ENCODE data around the gene GUCD1. TPM values are rescaled to one million over a fixed set of nuclear protein-coding genes. Genes with fewer than 3 reads are reported as not detected.
"Not testable (repeated sequence)": the region's sequence is repeated elsewhere in the genome, so short reads cannot be mapped to it uniquely, and the experiment has no call there.

GUCD1 gene
- total RNA-seq, 1 donor, result 146 TPM

- Histone ChIP-seq H3K4me3 (ENCODE audit: insufficient read depth, low read length) (no peak overlapping the region), H3K27me3 (ENCODE audit: insufficient read depth, low read length) (no peaks in the 10 kb centered on the region), H4K20me1 (ENCODE audit: insufficient read depth, low read length) (no peaks in the 10 kb centered on the region), H3K9me3 (ENCODE audit: low read depth, low read length) (no peaks in the 10 kb centered on the region), H3K79me2 (ENCODE audit: insufficient read depth, low read length) (no peaks in the 10 kb centered on the region), H3K4me1 (ENCODE audit: insufficient read depth, low read length) (no peaks in the 10 kb centered on the region), H3K36me3 (ENCODE audit: insufficient read depth, low read length) (no peaks in the 10 kb centered on the region), H2AFZ (ENCODE audit: low read length) (no peak overlapping the region), H3K27ac (ENCODE audit: low read depth, low read length) (no peak overlapping the region), H3K4me2 (ENCODE audit: insufficient read depth, low read length) (no peak overlapping the region)
- TF ChIP-seq CTCF (IDR thresholded peaks at IDR 0.05; ENCODE audit: extremely low read depth, low read depth, low read length), result no peak
- peak; percentile 27 for DNase-seq (ENCODE audit: insufficient read length, low spot score, missing footprints)
These were observed 19.6 kb downstream of the GUCD1 start for GRCh38 chr22:24535348-24535747.

DNA sequence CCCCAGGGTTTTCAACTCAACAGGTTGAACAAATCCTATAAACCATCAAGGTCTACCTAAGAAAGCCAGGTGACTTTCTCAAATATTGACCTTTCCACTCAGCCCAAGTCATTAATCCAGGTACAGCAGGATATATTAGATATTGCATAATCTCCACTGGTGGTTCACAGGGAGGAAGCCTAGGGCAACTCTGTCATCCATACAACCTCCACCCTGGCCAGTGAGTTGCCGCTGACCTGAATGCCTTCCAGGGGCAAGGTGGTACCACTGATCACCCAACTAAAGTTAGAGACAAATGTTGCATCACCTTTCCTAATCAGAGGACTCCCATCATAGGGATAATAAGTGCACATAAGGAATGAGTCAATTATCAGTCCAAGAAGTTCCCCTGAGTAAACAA lies 22.9 kb downstream of the GUCD1 start:
- Histone ChIP-seq H3K27me3 (ENCODE audit: insufficient read depth, low read length) (no peaks in the 10 kb centered on the region), H3K4me1 (ENCODE audit: insufficient read depth, low read length) (no peaks in the 10 kb centered on the region), H3K4me3 (ENCODE audit: insufficient read depth, low read length) (no peak overlapping the region), H3K36me3 (ENCODE audit: insufficient read depth, low read length) (no peaks in the 10 kb centered on the region), H3K4me2 (ENCODE audit: insufficient read depth, low read length) (no peak overlapping the region), H2AFZ (ENCODE audit: low read length) (no peak overlapping the region), H3K27ac (ENCODE audit: low read depth, low read length) (no peak overlapping the region), H4K20me1 (ENCODE audit: insufficient read depth, low read length) (no peaks in the 10 kb centered on the region), H3K9me3 (ENCODE audit: low read depth, low read length) (no peaks in the 10 kb centered on the region), H3K79me2 (ENCODE audit: insufficient read depth, low read length) (no peaks in the 10 kb centered on the region)
- no peak for TF ChIP-seq CTCF (IDR thresholded peaks at IDR 0.05; ENCODE audit: extremely low read depth, low read depth, low read length)
- peak; percentile 18 for DNase-seq (ENCODE audit: insufficient read length, low spot score, missing footprints)

DNA sequence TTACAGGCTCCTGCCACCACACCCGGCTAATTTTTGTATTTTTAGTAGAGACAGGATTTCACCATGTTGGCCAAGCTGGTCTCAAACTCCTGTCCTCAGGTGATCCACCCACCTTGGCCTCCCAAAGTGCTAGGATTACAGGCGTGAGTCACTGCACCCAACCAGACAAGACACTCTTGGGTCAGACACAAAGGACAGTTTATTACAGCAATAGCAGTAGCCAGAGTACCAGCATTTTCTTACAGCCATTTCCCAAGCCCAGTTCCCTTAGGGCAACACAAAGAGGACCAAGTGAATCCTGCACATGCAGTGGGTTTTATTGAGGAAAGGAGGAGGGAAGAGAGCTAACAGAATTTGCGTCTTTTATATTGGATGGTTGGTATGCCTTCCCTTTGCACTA lies 24.0 kb downstream of the GUCD1 start:
- peak; percentile 61 for DNase-seq (ENCODE audit: insufficient read length, low spot score, missing footprints)
- not testable (repeated sequence) for H3K9me3 ChIP-seq (ENCODE audit: low read depth, low read length)

GRCh38 chr22:24529898-24530297 lies 25.0 kb downstream of the GUCD1 start:
- no peak for DNase-seq (ENCODE audit: insufficient read length, low spot score, missing footprints)

More for the DNA sequence above, 24.0 kb downstream of the GUCD1 start:
- H3K27ac ChIP-seq (ENCODE audit: low read depth, low read length); H3K4me1 ChIP-seq (ENCODE audit: insufficient read depth, low read length); H2AFZ ChIP-seq (ENCODE audit: low read length); H3K27me3 ChIP-seq (ENCODE audit: insufficient read depth, low read length); H4K20me1 ChIP-seq (ENCODE audit: insufficient read depth, low read length); H3K4me2 ChIP-seq (ENCODE audit: insufficient read depth, low read length); H3K4me3 ChIP-seq (ENCODE audit: insufficient read depth, low read length); H3K79me2 ChIP-seq (ENCODE audit: insufficient read depth, low read length); H3K36me3 ChIP-seq (ENCODE audit: insufficient read depth, low read length): not testable (repeated sequence)

More at GRCh38 chr22:24529898-24530297, 25.0 kb downstream of the GUCD1 start:
- Histone ChIP-seq H3K27me3 (ENCODE audit: insufficient read depth, low read length) (no peaks in the 10 kb centered on the region), H3K4me1 (ENCODE audit: insufficient read depth, low read length) (peaks cover 5% of the 10 kb centered on the region), H3K27ac (ENCODE audit: low read depth, low read length) (no peak overlapping the region), H2AFZ (ENCODE audit: low read length) (no peak overlapping the region), H3K4me3 (ENCODE audit: insufficient read depth, low read length) (no peak overlapping the region), H3K79me2 (ENCODE audit: insufficient read depth, low read length) (no peaks in the 10 kb centered on the region), H4K20me1 (ENCODE audit: insufficient read depth, low read length) (no peaks in the 10 kb centered on the region), H3K9me3 (ENCODE audit: low read depth, low read length) (no peaks in the 10 kb centered on the region), H3K36me3 (ENCODE audit: insufficient read depth, low read length) (no peaks in the 10 kb centered on the region), H3K4me2 (ENCODE audit: insufficient read depth, low read length) (no peak overlapping the region)
- no peak for TF ChIP-seq CTCF (IDR thresholded peaks at IDR 0.05; ENCODE audit: extremely low read depth, low read depth, low read length)

All from osteoblast (primary cell).